Kidney (tissue), 14 donors: ENCODE measurements around the gene COL4A2. TPM values are rescaled to one million over a fixed set of nuclear protein-coding genes. Genes with fewer than 3 reads are reported as not detected.

ENCODE experiments used
- DNase-seq, 5 donors: peaks; one replicate each; pipeline ENCODE4 v3.0.0-alpha.2; 2013 to 2020
- FAIRE-seq: peaks from 2 replicates; lab custom pipeline; 2012; peaks lifted over from hg19 to GRCh38; lab: Jason Lieb, UNC
- H3K27ac ChIP-seq, 2 donors: one replicate each; pipeline ENCODE4 v1.7.0; 2013; ENCODE audit warnings: low read depth in 2 of 2, low read length in 2 of 2, inconsistent platforms in 1 of 2
- H3K27me3 ChIP-seq: one replicate; pipeline ENCODE4 v1.7.1; 2013; ENCODE audit warnings: low read length, inconsistent platforms; ENCODE audit not compliant: control insufficient read depth, insufficient read depth
- H3K36me3 ChIP-seq, 3 donors: one replicate each; pipeline versions ENCODE4 v1.7.0 to v1.7.1; 2013; ENCODE audit warnings: low read length in 3 of 3, control low read depth in 1 of 3, inconsistent platforms in 1 of 3; ENCODE audit not compliant: insufficient read depth in 3 of 3, control insufficient read depth in 2 of 3
- H3K4me1 ChIP-seq, 3 donors: one replicate each; pipeline versions ENCODE4 v1.7.0 to v1.7.1; 2013; ENCODE audit warnings: low read length in 3 of 3, inconsistent platforms in 1 of 3, low read depth in 1 of 3; ENCODE audit not compliant: control insufficient read depth in 2 of 3, insufficient read depth in 2 of 3
- H3K4me3 ChIP-seq, 3 donors: one replicate each; pipeline versions ENCODE4 v1.7.0 to v1.8.1; 2013; ENCODE audit warnings: low read length in 3 of 3, control low read depth in 1 of 3, inconsistent platforms in 1 of 3
- H3K9ac ChIP-seq, 3 donors: one replicate each; pipeline versions ENCODE4 v1.7.0 to v1.7.1; 2013; ENCODE audit warnings: low read length in 3 of 3, control low read depth in 1 of 3, inconsistent platforms in 1 of 3
- H3K9me3 ChIP-seq, 3 donors: one replicate each; pipeline versions ENCODE4 v1.7.0 to v1.7.1; 2013; ENCODE audit warnings: low read length in 3 of 3, control low read depth in 1 of 3, inconsistent platforms in 1 of 3; ENCODE audit not compliant: control insufficient read depth in 2 of 3, insufficient read depth in 1 of 3
- CTCF ChIP-seq: IDR thresholded peaks from 3 replicates; pipeline ENCODE4 v1.5.1; 2012; ENCODE audit warnings: mild to moderate bottlenecking, moderate library complexity, borderline replicate concordance; ENCODE audit not compliant: insufficient read depth; ENCODE audit errors: extremely low read depth
- intact Hi-C: fragments of 100-400 bp; cut with DNase I; formaldehyde crosslinking; loops from one replicate; pipeline ENCODE4 v1.11.1; 2022
- polyA plus RNA-seq: library from polyadenylated mRNA; stranded (reverse); fragments of 350-450 nt; fragmentation: Illumina TruSeq; extraction: RNeasy Lipid Tissue Mini Kit (QIAGEN cat#74804); gene quantifications from one replicate; pipeline ENCODE4 v1.2.3, GENCODE V29; 2014; ENCODE audit warnings: low read depth, low replicate concordance; ENCODE audit not compliant: insufficient read depth
- total RNA-seq: library from RNA; stranded (reverse); fragmentation: NEBNext Ultra II Directional; extraction: Animal tissue kit (Norgen Biotek cat#: 25700); gene quantifications from one replicate; pipeline ENCODE4 v1.2.1, GENCODE V29; 2021
- donor health status: control.
- donor health status: control.
- donor health status: control.
- donor health status: control.
- donor health status: control.
- donor health status: DM: yes; HTN: yes; CAD: no.
- donor health status: Normal renal cell carcinoma (clear cell type).

COL4A2 gene
- total and polyA plus RNA-seq, 2 donors from 2014 or later, result 126 to 265 TPM

GRCh38 chr13:110316196-110316595 is 9.1 kb downstream of the COL4A2 start:
- H3K4me1 ChIP-seq, result peaks cover 13 to 53% (median 43%) of the 10 kb centered on the region in 3 donors
- no peak for FAIRE-seq
- no peak overlapping the region for H3K27ac ChIP-seq

GRCh38 chr13:110317093-110317492 is 10.0 kb downstream of the COL4A2 start:
- peaks cover 4 to 16% (median 5%) of the 10 kb centered on the region in 3 donors for H3K36me3 ChIP-seq
- H3K27me3 ChIP-seq, result no peaks in the 10 kb centered on the region
- no peaks in the 10 kb centered on the region for H3K9me3 ChIP-seq
- H3K4me3 ChIP-seq, result no peak overlapping the region
- TF ChIP-seq CTCF, result no peak
- no peak for FAIRE-seq
- DNase-seq, result no peak
- H3K4me1 ChIP-seq, result peaks cover 13 to 44% (median 40%) of the 10 kb centered on the region in 3 donors
- H3K27ac ChIP-seq, result no peak overlapping the region
- intact Hi-C loops, result no loop called here
- no peak overlapping the region for H3K9ac ChIP-seq

More at GRCh38 chr13:110316196-110316595, 9.1 kb downstream of the COL4A2 start:
- no peak overlapping the region for H3K4me3 ChIP-seq
- H3K27me3 ChIP-seq, result no peaks in the 10 kb centered on the region
- no peak for DNase-seq
- no peaks in the 10 kb centered on the region for H3K9me3 ChIP-seq
- no peak for TF ChIP-seq CTCF
- intact Hi-C loops, result no loop called here
- no peak overlapping the region for H3K9ac ChIP-seq
- peaks cover 4 to 16% (median 5%) of the 10 kb centered on the region in 3 donors for H3K36me3 ChIP-seq

- Histone ChIP-seq H3K27ac (no peak overlapping the region), H3K4me3 (no peak overlapping the region), H3K9me3 (no peaks in the 10 kb centered on the region), H3K4me1 (peaks cover 9 to 41% (median 40%) of the 10 kb centered on the region in 3 donors), H3K27me3 (no peaks in the 10 kb centered on the region), H3K36me3 (peaks cover 4 to 16% (median 5%) of the 10 kb centered on the region in 3 donors), H3K9ac (peak overlapping the region in 2 of 3 donors; percentile 12 to 47)
- DNase-seq (no peak), FAIRE-seq (no peak)
- intact Hi-C loops, result no loop called here
- no peak for TF ChIP-seq CTCF
Observed at GRCh38 chr13:110317496-110318195, 10.6 kb downstream of the COL4A2 start.
